ENCODE results near the gene IMPDH1. TPM values are rescaled to one million over a fixed set of nuclear protein-coding genes. Genes with fewer than 3 reads are reported as not detected.
A peak's percentile ranks its signal among the peaks of the same experiment; 100 is the strongest.

IMPDH1 gene
- total RNA-seq, 4 donors from 2014 or later, result 43.1 to 68.5 (median 47.4) TPM

DNA sequence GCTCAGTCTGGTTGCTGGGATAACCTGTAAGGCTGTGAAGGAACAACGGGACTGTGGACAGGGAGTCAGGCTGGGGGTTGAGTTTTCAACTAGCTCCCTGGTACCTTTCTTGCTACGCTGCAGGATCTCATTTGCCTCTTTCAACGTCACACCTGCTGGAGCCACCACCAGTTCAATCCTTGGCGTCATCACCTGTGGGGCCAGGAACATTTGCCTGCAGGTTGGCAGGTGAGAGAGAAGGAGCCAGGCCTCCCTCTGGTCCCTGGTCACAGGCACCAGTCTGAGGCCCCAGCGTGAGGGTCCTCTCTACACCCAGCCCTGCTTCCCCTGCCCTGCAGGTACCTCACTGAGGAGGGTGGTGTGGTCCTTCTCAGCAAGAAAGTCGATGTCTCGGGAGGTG is 9.8 kb downstream of the IMPDH1 start:
- Histone ChIP-seq H3K4me3 (no peak overlapping the region), H3K36me3 (peaks cover 63% of the 10 kb centered on the region), H3K27ac (no peak overlapping the region), H3K27me3 (no peaks in the 10 kb centered on the region), H3K9me3 (no peaks in the 10 kb centered on the region), H3K4me1 (peaks cover 12% of the 10 kb centered on the region)
- WGBS, result 95% methylated on average over 4 of the region's 7 CpGs
- TF ChIP-seq, protein P1, sequence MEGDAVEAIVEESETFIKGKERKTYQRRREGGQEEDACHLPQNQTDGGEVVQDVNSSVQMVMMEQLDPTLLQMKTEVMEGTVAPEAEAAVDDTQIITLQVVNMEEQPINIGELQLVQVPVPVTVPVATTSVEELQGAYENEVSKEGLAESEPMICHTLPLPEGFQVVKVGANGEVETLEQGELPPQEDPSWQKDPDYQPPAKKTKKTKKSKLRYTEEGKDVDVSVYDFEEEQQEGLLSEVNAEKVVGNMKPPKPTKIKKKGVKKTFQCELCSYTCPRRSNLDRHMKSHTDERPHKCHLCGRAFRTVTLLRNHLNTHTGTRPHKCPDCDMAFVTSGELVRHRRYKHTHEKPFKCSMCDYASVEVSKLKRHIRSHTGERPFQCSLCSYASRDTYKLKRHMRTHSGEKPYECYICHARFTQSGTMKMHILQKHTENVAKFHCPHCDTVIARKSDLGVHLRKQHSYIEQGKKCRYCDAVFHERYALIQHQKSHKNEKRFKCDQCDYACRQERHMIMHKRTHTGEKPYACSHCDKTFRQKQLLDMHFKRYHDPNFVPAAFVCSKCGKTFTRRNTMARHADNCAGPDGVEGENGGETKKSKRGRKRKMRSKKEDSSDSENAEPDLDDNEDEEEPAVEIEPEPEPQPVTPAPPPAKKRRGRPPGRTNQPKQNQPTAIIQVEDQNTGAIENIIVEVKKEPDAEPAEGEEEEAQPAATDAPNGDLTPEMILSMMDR (IDR thresholded peaks at IDR 0.05), result no peak
- TF ChIP-seq EP300 (IDR thresholded peaks at IDR 0.05), result no peak
- TF ChIP-seq POLR2A (IDR thresholded peaks at IDR 0.05), result no peak
- TF ChIP-seq POLR2AphosphoS5 (IDR thresholded peaks at IDR 0.05), result no peak
- peak in 1 of 2 donors; percentile 40 for DNase-seq (ENCODE audit: low spot score in 2 of 2)

DNA sequence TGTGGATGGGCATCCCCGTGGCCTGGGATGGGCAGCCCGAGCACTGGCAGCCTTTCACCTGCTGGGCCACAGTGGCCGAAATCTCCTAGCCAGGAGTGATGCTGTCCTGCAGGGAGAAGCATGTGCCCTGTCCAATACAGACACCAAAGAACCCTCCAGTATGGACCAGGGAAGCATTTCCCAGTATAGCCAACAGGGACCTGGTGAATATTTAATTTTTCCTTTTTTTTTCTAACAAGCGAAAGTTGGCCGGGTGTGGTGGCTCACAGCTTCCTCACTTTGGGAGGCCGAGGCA is 11.0 kb downstream of the IMPDH1 start:
- Histone ChIP-seq H3K4me3 (no peak overlapping the region), H3K36me3 (peaks cover 75% of the 10 kb centered on the region), H3K4me1 (no peaks in the 10 kb centered on the region), H3K27me3 (no peaks in the 10 kb centered on the region), H3K27ac (no peak overlapping the region), H3K9me3 (no peaks in the 10 kb centered on the region)
- TF ChIP-seq POLR2AphosphoS5 (IDR thresholded peaks at IDR 0.05) (no peak), POLR2A (IDR thresholded peaks at IDR 0.05) (no peak), EP300 (IDR thresholded peaks at IDR 0.05) (no peak)
- TF ChIP-seq, protein P1 (IDR thresholded peaks at IDR 0.05), result no peak
- DNase-seq (ENCODE audit: low spot score in 2 of 2), result no peak
- WGBS, result 54% methylated on average over 5 of the region's 6 CpGs

DNA sequence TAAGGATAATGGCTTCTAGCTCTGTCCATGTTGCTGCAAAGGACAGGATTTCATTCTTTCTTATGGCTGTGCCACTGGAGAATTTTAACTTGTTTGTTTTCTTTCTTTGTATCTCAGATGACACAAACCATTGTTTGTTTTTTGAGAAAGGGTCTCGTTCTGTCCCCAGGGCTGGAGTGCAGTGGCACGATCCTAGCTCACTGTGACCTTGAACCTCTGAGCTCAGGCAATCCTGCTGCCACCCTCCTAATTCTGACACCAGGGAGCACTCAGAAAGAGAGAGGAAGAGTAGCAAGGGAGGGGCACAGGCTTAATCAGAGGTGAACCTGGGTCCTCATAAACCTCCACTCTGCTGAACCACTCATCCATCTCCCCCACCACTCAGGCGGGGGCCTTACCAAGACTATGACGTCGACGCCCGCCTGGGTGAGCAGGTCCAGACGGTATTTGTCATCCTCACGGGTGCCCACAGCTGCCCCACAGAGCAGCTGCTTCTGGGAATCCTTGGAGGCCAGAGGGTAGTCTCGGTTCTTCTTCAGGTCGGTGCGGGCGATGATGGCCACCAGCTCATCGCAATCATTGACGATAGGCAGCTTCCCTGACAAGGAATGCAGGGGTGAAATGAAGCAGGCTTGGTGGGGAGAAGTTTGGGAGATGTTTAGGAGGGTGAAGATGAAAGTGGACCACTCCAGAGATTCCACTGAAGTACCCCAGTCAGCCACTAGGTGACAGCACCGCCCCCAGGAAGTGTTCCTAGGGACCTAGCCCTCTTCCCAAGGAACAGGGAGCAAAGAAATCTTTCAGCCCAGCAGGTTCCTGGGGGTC is 11.6 kb downstream of the IMPDH1 start:
- TF ChIP-seq EP300 (IDR thresholded peaks at IDR 0.05) (no peak), POLR2AphosphoS5 (IDR thresholded peaks at IDR 0.05) (no peak), POLR2A (IDR thresholded peaks at IDR 0.05) (no peak)
- TF ChIP-seq, protein P1 (IDR thresholded peaks at IDR 0.05), result peak; percentile 81 to 94

DNA sequence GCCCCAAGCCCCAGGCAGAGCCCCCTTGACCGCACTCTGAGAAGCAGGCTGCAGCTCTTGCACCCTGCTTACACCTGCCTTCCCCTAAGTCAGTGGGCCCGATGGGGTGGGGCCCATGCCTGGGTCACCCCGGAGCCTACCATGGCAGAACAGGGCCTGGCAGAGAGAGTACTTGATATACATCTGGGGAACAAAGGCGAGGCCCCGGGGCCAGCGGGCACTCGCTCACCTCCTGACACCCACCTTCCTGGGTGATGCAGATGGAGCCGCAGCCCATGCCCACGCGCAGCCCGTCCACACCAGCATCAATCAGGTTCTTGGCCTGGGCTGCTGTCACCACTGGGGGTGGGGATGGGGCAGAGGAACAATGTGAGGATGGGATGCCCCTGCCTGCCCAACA is 13.4 kb downstream of the IMPDH1 start:
- WGBS, result 100% methylated on average over 3 of the region's 11 CpGs
- Histone ChIP-seq H3K27ac (no peak overlapping the region), H3K36me3 (peaks cover 91% of the 10 kb centered on the region), H3K4me1 (no peaks in the 10 kb centered on the region), H3K27me3 (no peaks in the 10 kb centered on the region), H3K4me3 (no peak overlapping the region), H3K9me3 (no peaks in the 10 kb centered on the region)
- no peak for TF ChIP-seq POLR2AphosphoS5 (IDR thresholded peaks at IDR 0.05)
- no peak for TF ChIP-seq POLR2A (IDR thresholded peaks at IDR 0.05)
- TF ChIP-seq EP300 (IDR thresholded peaks at IDR 0.05), result no peak
- TF ChIP-seq, protein P1 (IDR thresholded peaks at IDR 0.05), result no peak
- DNase-seq (ENCODE audit: low spot score in 2 of 2), result peak in 1 of 2 donors; percentile 53

More for the DNA sequence above, 11.6 kb downstream of the IMPDH1 start:
- Histone ChIP-seq H3K27ac (no peak overlapping the region), H3K27me3 (no peaks in the 10 kb centered on the region), H3K9me3 (no peaks in the 10 kb centered on the region), H3K4me1 (no peaks in the 10 kb centered on the region), H3K4me3 (no peak overlapping the region), H3K36me3 (peaks cover 81% of the 10 kb centered on the region)
- WGBS, result 75% methylated on average over 8 of the region's 16 CpGs
- DNase-seq (ENCODE audit: low spot score in 2 of 2), result peak in 1 of 2 donors; percentile 74

DNA sequence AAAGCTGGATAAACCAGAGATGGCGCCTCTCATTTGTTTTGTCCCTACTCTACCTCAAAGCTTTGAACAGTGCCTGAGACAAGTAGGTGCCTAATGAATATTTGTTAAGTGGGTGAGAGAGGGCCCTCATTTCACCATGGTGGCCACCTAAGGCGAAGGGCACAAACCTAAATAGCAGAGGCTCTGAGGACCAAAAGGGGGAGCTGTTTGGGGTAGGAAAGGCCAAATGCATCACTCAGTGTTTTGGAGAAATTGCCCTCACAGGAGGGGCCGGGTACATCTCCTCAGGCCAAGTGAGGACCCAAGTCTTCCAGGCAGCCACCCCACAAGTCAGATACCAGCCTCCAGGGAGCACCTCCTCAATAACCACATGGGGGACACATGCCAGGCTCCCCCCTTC is 14.0 kb downstream of the IMPDH1 start:
- Histone ChIP-seq H3K9me3 (no peaks in the 10 kb centered on the region), H3K27ac (no peak overlapping the region), H3K27me3 (no peaks in the 10 kb centered on the region), H3K4me3 (no peak overlapping the region), H3K4me1 (no peaks in the 10 kb centered on the region), H3K36me3 (peaks cover 85% of the 10 kb centered on the region)
- WGBS, result 97% methylated on average over 3 of the region's 3 CpGs
- DNase-seq (ENCODE audit: low spot score in 2 of 2), result peak in 1 of 2 donors; percentile 31
- TF ChIP-seq POLR2AphosphoS5 (IDR thresholded peaks at IDR 0.05) (no peak), POLR2A (IDR thresholded peaks at IDR 0.05) (no peak), EP300 (IDR thresholded peaks at IDR 0.05) (no peak)
- TF ChIP-seq, protein P1 (IDR thresholded peaks at IDR 0.05), result no peak

Data from suprapubic skin (tissue), 4 donors.